Anterior cingulate cortex (tissue), 58 donors: ENCODE results near the gene ADCY9.

Experiments
- DNase-seq, 58 donors: peaks; one replicate each; lab custom pipeline; 2025; lab: John Stamatoyannopoulos, UW

ADCY9 gene

GRCh38 chr16:4010225-4011158, 105.8 kb downstream of the ADCY9 start:
- no peak for DNase-seq

- DNase-seq: no peak
These were observed 107.1 kb downstream of the ADCY9 start for GRCh38 chr16:4009177-4009576.

- no peak for DNase-seq
These were observed 108.1 kb downstream of the ADCY9 start for GRCh38 chr16:4008116-4008515.

- DNase-seq: no peak
These were observed 109.7 kb downstream of the ADCY9 start for GRCh38 chr16:4006397-4006999.

GRCh38 chr16:4005731-4006130, 110.5 kb downstream of the ADCY9 start:
- DNase-seq: no peak

- DNase-seq: no peak
These were observed 111.0 kb downstream of the ADCY9 start for GRCh38 chr16:4005281-4005680.

GRCh38 chr16:4004206-4004605, 112.0 kb downstream of the ADCY9 start:
- no peak for DNase-seq

- no peak for DNase-seq
These were observed 112.7 kb downstream of the ADCY9 start for GRCh38 chr16:4003576-4003975.

GRCh38 chr16:4003166-4003565, 113.1 kb downstream of the ADCY9 start:
- no peak for DNase-seq

GRCh38 chr16:4002121-4002520, 114.1 kb downstream of the ADCY9 start:
- no peak for DNase-seq

GRCh38 chr16:3999479-4000325, 116.5 kb downstream of the ADCY9 start:
- peak in 25 of 58 donors; percentile 4 to 66 (median 25) for DNase-seq

GRCh38 chr16:3998793-3999478, 117.3 kb downstream of the ADCY9 start:
- peak in 2 of 58 donors; percentile 19 to 62 for DNase-seq

GRCh38 chr16:3997231-3997841, 118.9 kb downstream of the ADCY9 start:
- DNase-seq: no peak

GRCh38 chr16:3995001-3995400, 121.2 kb downstream of the ADCY9 start:
- no peak for DNase-seq

- no peak for DNase-seq
These were observed 123.0 kb downstream of the ADCY9 start for GRCh38 chr16:3993052-3993785.

- no peak for DNase-seq
These were observed 123.8 kb downstream of the ADCY9 start for GRCh38 chr16:3992297-3993051.

- no peak for DNase-seq
These were observed 127.4 kb downstream of the ADCY9 start for GRCh38 chr16:3988824-3989223.

GRCh38 chr16:3988011-3988410, 128.2 kb downstream of the ADCY9 start:
- DNase-seq: no peak
